Endothelial cell of umbilical vein (primary cell): Measurements from ENCODE around the gene DZIP1.

ENCODE experiments used
- CTCF ChIP-seq, 2 donors: IDR thresholded peaks; 1 replicate in 1 of 2; 2 replicates in 1 of 2; pipeline ENCODE4 v1.5.1; 2011; ENCODE audit warnings: low read length in 2 of 2, mild to moderate bottlenecking in 2 of 2, moderate library complexity in 2 of 2, control low read depth in 1 of 2, inconsistent platforms in 1 of 2, low read depth in 1 of 2; ENCODE audit not compliant: insufficient read depth in 1 of 2; ENCODE audit errors: extremely low read depth in 1 of 2
- FOS ChIP-seq: IDR thresholded peaks from 2 replicates; pipeline ENCODE4 v1.6.1; 2011; ENCODE audit warnings: mild to moderate bottlenecking, low read length, moderate library complexity, borderline replicate concordance; ENCODE audit not compliant: insufficient read depth
- JUN ChIP-seq: IDR thresholded peaks from 2 replicates; pipeline ENCODE4 v1.6.1; 2011; ENCODE audit warnings: borderline replicate concordance, low read depth; ENCODE audit not compliant: insufficient read length, insufficient read depth
- POLR2A ChIP-seq: IDR thresholded peaks from 2 replicates; pipeline ENCODE4 v1.6.1; 2012; ENCODE audit warnings: low read depth, mild to moderate bottlenecking, control low read depth, low read length
- TF ChIP-seq, protein P1 (sequence below): IDR thresholded peaks from 2 replicates; pipeline ENCODE4 v1.6.1; 2011; ENCODE audit not compliant: insufficient read depth, insufficient read length

- no peak for TF ChIP-seq CTCF (IDR thresholded peaks at IDR 0.05; ENCODE audit: extremely low read depth in 1 of 2, insufficient read depth in 1 of 2, low read depth in 1 of 2, low read length in 2 of 2)
- TF ChIP-seq, protein P1, sequence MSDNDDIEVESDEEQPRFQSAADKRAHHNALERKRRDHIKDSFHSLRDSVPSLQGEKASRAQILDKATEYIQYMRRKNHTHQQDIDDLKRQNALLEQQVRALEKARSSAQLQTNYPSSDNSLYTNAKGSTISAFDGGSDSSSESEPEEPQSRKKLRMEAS: no peak
- TF ChIP-seq JUN: no peak
- no peak for TF ChIP-seq FOS
- TF ChIP-seq POLR2A: no peak
These were observed 7.7 kb downstream of the DZIP1 start for GRCh38 chr13:95636853-95637252.
